OCI-LY3 (cell line): ENCODE data around the gene RRH.

Experiments used
- EZH2phosphoT487 ChIP-seq: fragments of 200-600 bp; shearing (Covaris generic); IDR thresholded peaks from 2 replicates; pipeline ENCODE4 v1.6.1; 2018; ENCODE audit warnings: antibody characterized with exemption, mixed run types, low read depth
- TF ChIP-seq, protein P1 (sequence below): fragments of 200-600, 300-600 bp; sonication (generic); IDR thresholded peaks from 2 replicates; pipeline ENCODE4 v1.5.1; 2014; ENCODE audit warnings: antibody characterized with exemption, low read length, low read depth

DNA sequence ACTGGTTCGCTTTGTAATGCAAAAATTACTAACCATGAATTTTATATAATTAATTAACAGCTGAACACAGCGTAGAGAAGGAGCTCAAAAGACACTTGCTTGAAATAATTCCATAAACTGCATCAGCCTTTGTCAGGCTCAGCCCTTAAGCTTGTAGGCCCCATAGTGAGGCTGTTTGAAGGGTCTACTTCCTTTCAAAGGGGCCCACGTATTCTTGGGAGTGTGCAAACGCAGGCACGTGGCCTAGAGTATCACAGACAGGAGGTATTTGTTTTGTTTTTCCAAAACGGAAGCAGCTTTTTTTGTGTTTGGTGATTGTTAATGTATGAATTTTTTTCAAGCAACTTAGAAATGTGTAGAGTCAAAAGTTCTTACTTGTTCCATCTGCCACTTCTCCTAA is 59.3 kb downstream of the RRH start:
- TF ChIP-seq, protein P1, sequence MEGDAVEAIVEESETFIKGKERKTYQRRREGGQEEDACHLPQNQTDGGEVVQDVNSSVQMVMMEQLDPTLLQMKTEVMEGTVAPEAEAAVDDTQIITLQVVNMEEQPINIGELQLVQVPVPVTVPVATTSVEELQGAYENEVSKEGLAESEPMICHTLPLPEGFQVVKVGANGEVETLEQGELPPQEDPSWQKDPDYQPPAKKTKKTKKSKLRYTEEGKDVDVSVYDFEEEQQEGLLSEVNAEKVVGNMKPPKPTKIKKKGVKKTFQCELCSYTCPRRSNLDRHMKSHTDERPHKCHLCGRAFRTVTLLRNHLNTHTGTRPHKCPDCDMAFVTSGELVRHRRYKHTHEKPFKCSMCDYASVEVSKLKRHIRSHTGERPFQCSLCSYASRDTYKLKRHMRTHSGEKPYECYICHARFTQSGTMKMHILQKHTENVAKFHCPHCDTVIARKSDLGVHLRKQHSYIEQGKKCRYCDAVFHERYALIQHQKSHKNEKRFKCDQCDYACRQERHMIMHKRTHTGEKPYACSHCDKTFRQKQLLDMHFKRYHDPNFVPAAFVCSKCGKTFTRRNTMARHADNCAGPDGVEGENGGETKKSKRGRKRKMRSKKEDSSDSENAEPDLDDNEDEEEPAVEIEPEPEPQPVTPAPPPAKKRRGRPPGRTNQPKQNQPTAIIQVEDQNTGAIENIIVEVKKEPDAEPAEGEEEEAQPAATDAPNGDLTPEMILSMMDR: no peak
- no peak for TF ChIP-seq EZH2phosphoT487
